Suprapubic skin (tissue), 4 donors: ENCODE measurements around the gene DNAAF8.

Experiments
- EP300 ChIP-seq: sonication (generic); formaldehyde crosslinking; IDR thresholded peaks from one replicate; pipeline ENCODE4 v1.6.1; 2017; ENCODE audit warnings: antibody characterized with exemption
- POLR2A ChIP-seq, 2 donors: fragments of 450-650 bp; IDR thresholded peaks; one replicate each; pipeline ENCODE4 v1.6.1; 2017; ENCODE audit warnings: antibody characterized with exemption in 2 of 2, mild to moderate bottlenecking in 2 of 2, moderate library complexity in 2 of 2
- POLR2AphosphoS5 ChIP-seq, 3 donors: sonication (generic); formaldehyde crosslinking; IDR thresholded peaks; one replicate each; pipeline ENCODE4 v1.6.1; 2017; ENCODE audit warnings: antibody characterized with exemption in 3 of 3
- TF ChIP-seq, protein P1 (sequence below), 2 donors: fragments of 200-600 bp in 1 of 2; fragments of 450-650 bp in 1 of 2; sonication (generic) in 1 of 2; IDR thresholded peaks; one replicate each; pipeline ENCODE4 v1.5.1; 2016 to 2019; ENCODE audit warnings: antibody characterized with exemption in 2 of 2, mild to moderate bottlenecking in 1 of 2, moderate library complexity in 1 of 2

DNA sequence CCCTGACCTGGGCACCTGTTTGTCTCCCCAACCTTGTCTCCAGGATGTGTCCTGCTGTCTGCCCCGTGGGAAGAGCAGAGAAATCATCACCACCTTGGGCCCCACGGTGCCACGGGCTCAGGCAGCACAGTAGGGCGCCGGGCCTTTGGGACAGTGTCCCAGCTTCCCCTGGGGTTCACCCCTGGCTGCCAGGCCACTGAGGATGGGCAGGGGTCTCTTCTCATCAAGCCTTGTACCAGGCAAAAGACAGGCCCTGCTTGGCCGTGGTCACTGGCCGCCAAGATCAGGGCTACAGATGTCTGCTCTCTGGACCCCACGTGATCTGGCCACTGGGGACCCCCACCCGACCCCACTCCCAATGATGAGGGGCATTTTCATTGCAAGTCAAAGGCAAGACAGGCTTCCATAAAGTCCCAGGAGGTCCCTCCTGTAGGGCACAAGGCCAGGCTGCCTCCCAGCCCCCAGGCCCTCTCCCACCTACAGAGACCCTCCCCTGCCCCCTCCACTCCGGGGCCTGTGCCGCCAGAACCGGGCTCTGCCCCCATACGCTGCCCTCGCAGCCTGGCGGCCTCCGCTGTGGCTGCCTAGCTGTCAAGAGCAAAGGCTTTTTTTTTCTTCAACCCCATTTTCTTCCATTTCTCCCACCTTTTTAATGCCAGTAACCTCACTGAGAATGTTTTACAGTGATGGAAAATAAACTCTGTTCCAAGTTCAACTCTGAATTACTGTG lies 14.5 kb downstream of the DNAAF8 start:
- TF ChIP-seq, protein P1, sequence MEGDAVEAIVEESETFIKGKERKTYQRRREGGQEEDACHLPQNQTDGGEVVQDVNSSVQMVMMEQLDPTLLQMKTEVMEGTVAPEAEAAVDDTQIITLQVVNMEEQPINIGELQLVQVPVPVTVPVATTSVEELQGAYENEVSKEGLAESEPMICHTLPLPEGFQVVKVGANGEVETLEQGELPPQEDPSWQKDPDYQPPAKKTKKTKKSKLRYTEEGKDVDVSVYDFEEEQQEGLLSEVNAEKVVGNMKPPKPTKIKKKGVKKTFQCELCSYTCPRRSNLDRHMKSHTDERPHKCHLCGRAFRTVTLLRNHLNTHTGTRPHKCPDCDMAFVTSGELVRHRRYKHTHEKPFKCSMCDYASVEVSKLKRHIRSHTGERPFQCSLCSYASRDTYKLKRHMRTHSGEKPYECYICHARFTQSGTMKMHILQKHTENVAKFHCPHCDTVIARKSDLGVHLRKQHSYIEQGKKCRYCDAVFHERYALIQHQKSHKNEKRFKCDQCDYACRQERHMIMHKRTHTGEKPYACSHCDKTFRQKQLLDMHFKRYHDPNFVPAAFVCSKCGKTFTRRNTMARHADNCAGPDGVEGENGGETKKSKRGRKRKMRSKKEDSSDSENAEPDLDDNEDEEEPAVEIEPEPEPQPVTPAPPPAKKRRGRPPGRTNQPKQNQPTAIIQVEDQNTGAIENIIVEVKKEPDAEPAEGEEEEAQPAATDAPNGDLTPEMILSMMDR (IDR thresholded peaks at IDR 0.05): no peak
- TF ChIP-seq EP300 (no peak), POLR2A (IDR thresholded peaks at IDR 0.05) (no peak), POLR2AphosphoS5 (IDR thresholded peaks at IDR 0.05) (no peak)
